Fibroblast of lung (primary cell): Measurements from ENCODE around the gene CACNA1F. TPM values are rescaled to one million over a fixed set of nuclear protein-coding genes. Genes with fewer than 3 reads are reported as not detected.

Experiments used
- DNase-seq, 2 donors: peaks; one replicate each; pipeline versions ENCODE4 v3.0.0 to v3.0.0-alpha.2; 2010; ENCODE audit warnings: low read depth in 2 of 2
- H2AFZ ChIP-seq: 2 replicates; pipeline ENCODE4 v1.5.1; 2012; ENCODE audit warnings: low read length, control low read depth, inconsistent platforms
- H3K27ac ChIP-seq: 2 replicates; pipeline ENCODE4 v1.5.1; 2011; ENCODE audit warnings: low read length, control low read depth; ENCODE audit not compliant: insufficient read depth
- H3K27me3 ChIP-seq: 2 replicates; pipeline ENCODE4 v1.5.1; 2011; ENCODE audit warnings: mild to moderate bottlenecking, low read length; ENCODE audit not compliant: control insufficient read depth, insufficient read depth
- H3K36me3 ChIP-seq: 2 replicates; pipeline ENCODE4 v1.5.1; 2011; ENCODE audit warnings: low read length; ENCODE audit not compliant: control insufficient read depth, insufficient read depth
- H3K4me1 ChIP-seq: 2 replicates; pipeline ENCODE4 v1.5.1; 2011; ENCODE audit warnings: low read length; ENCODE audit not compliant: control insufficient read depth, insufficient read depth; ENCODE audit errors: extremely low read depth
- H3K4me2 ChIP-seq: 2 replicates; pipeline ENCODE4 v1.5.1; 2011; ENCODE audit warnings: low read length, control low read depth; ENCODE audit not compliant: insufficient read depth; ENCODE audit errors: extremely low read depth
- H3K4me3 ChIP-seq, 4 experiments: fragments of 200-600 bp in 1 of 4; sonication (generic) in 1 of 4; replicated peaks in 1 of 4; 2 replicates each; pipeline ENCODE4 v1.5.1; 2011 to 2016; ENCODE audit warnings: low read length in 4 of 4, low read depth in 3 of 4, mild to moderate bottlenecking in 3 of 4, control low read depth in 2 of 4, inconsistent platforms in 1 of 4, mixed read lengths in 1 of 4; ENCODE audit not compliant: insufficient read depth in 1 of 4; ENCODE audit errors: control extremely low read depth in 1 of 4
- H3K79me2 ChIP-seq: 2 replicates; pipeline ENCODE4 v1.5.1; 2012; ENCODE audit warnings: mild to moderate bottlenecking, low read length, inconsistent platforms; ENCODE audit not compliant: control insufficient read depth, insufficient read depth
- H3K9ac ChIP-seq: 2 replicates; pipeline ENCODE4 v1.5.1; 2011; ENCODE audit warnings: mild to moderate bottlenecking, low read length, control low read depth; ENCODE audit not compliant: insufficient read depth
- H3K9me3 ChIP-seq: 2 replicates; pipeline ENCODE4 v1.5.1; 2012; ENCODE audit warnings: low read depth, low read length; ENCODE audit not compliant: control insufficient read depth, insufficient read depth
- H4K20me1 ChIP-seq: 2 replicates; pipeline ENCODE4 v1.5.1; 2011; ENCODE audit warnings: low read length; ENCODE audit not compliant: control insufficient read depth, insufficient read depth; ENCODE audit errors: extremely low read depth
- CTCF ChIP-seq, 2 donors: IDR thresholded peaks in 1 of 2; conservative IDR thresholded peaks in 1 of 2; 1 replicate in 1 of 2; 2 replicates in 1 of 2; pipeline ENCODE4 v1.5.1; 2011 to 2012; ENCODE audit warnings: low read length in 2 of 2, control low read depth in 1 of 2, inconsistent platforms in 1 of 2, low read depth in 1 of 2, mild to moderate bottlenecking in 1 of 2
- EZH2 ChIP-seq: IDR thresholded peaks from 2 replicates; pipeline ENCODE4 v1.5.1; 2012; ENCODE audit warnings: low read length, control low read depth, mild to moderate bottlenecking; ENCODE audit errors: missing control alignments
- polyA plus RNA-seq, 2 donors: library from polyadenylated mRNA; depleted of rRNA in 1 of 2; stranded (reverse) in 1 of 2; unstranded in 1 of 2; fragments of >200 nt; gene quantifications; 2 replicates each; pipeline ENCODE4 v1.2.1, GENCODE V29; 2011 to 2012; ENCODE audit warnings: missing spikeins in 1 of 2
- total RNA-seq: library from RNA; depleted of rRNA; stranded (reverse); fragments of >200 nt; gene quantifications from 2 replicates; pipeline ENCODE4 v1.2.1, GENCODE V29; 2014

CACNA1F gene
- total and polyA plus RNA-seq, 2 donors (not counting 1 experiment from before 2014, with no cell fraction given): 0.17 TPM; not detected in 1

DNA sequence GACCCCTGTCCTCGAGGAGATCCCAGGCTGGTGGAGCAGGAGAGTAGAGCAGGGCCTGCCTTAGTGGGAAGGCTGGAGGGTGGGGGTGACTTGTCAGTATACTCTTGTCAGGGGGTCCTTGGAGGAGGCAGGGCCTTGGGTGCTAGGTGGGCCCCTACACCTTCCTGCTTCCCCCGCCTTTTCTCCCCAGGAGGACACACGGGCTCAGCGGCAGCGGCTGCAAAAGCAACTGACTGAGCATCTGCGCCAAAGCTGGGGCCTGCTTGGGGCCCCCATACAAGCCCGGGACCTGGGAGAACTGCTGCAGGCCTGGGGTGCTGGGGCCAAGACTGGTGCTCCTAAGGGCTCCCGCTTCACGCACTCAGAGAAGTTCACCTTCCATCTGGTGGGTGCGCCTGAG lies 13.4 kb upstream of the CACNA1F start:
- no peak overlapping the region for H3K4me2 ChIP-seq
- H3K4me3 ChIP-seq: no peak overlapping the region
- H3K9ac ChIP-seq: no peak overlapping the region
- TF ChIP-seq EZH2: no peak
- no peak for TF ChIP-seq CTCF (conservative IDR thresholded peaks at IDR 0.05 in 1 of 2, IDR thresholded peaks at IDR 0.05 in 1 of 2; ENCODE audit: low read depth in 1 of 2, low read length in 2 of 2)
- no peaks in the 10 kb centered on the region for H3K4me1 ChIP-seq
- no peaks in the 10 kb centered on the region for H3K36me3 ChIP-seq
- no peak overlapping the region for H2AFZ ChIP-seq
- H4K20me1 ChIP-seq: no peaks in the 10 kb centered on the region
- no peak overlapping the region for H3K27ac ChIP-seq
- DNase-seq: no peak
- no peaks in the 10 kb centered on the region for H3K9me3 ChIP-seq
- H3K27me3 ChIP-seq: no peaks in the 10 kb centered on the region
- no peaks in the 10 kb centered on the region for H3K79me2 ChIP-seq

DNA sequence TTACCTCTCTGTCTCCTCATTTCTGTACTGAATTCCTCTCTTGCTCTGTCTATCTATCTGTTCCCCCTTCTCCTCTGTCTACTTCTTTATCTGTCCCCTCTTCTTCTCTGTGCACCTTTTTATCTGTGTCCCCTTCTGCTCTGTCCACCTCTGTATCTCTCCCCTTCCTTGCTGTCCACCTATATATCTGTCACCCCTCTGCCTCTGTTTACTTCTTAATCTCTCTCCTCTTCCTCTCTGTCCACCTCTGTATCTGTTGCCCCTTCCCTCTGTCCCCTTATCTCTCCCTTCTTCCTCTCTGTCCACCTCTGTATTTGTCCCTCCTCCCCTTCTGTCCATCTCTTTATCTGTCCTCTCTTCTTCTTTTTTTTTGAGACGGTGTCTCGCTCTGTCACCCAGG lies 11.1 kb upstream of the CACNA1F start:
- no peaks in the 10 kb centered on the region for H3K4me1 ChIP-seq
- no peaks in the 10 kb centered on the region for H3K36me3 ChIP-seq
- H3K79me2 ChIP-seq: no peaks in the 10 kb centered on the region
- H3K9ac ChIP-seq: no peak overlapping the region
- no peak overlapping the region for H3K4me2 ChIP-seq
- DNase-seq: no peak
- H3K27ac ChIP-seq: no peak overlapping the region
- H2AFZ ChIP-seq: no peak overlapping the region
- H3K4me3 ChIP-seq: no peak overlapping the region
- TF ChIP-seq CTCF (conservative IDR thresholded peaks at IDR 0.05 in 1 of 2, IDR thresholded peaks at IDR 0.05 in 1 of 2; ENCODE audit: low read depth in 1 of 2, low read length in 2 of 2) (no peak), EZH2 (no peak)
- no peaks in the 10 kb centered on the region for H3K9me3 ChIP-seq
- no peaks in the 10 kb centered on the region for H3K27me3 ChIP-seq
- H4K20me1 ChIP-seq: no peaks in the 10 kb centered on the region

DNA sequence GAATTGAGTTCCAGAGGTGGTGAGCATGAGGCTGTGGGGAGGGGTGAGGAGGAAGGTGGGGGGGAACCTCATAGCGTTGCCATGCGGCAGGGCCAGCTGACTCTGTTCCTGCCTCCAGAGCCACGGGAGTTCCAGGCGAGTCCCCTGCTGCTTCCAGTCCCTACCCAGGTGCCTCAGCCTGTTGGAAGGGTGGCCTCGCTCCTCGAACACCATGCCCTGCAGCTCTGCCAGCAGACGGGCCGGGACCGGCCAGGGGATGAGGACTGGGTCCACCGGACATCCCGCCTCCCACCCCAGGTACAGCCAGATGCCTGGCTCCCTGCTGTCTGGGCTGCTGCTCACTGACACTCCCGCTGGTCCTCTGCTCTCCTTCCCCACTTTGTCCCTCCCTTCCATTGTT lies 10.0 kb upstream of the CACNA1F start:
- TF ChIP-seq CTCF (conservative IDR thresholded peaks at IDR 0.05 in 1 of 2, IDR thresholded peaks at IDR 0.05 in 1 of 2; ENCODE audit: low read depth in 1 of 2, low read length in 2 of 2) (no peak), EZH2 (no peak)

More for the DNA sequence above, 10.0 kb upstream of the CACNA1F start:
- Histone ChIP-seq H2AFZ (no peak overlapping the region), H3K9me3 (no peaks in the 10 kb centered on the region), H3K36me3 (no peaks in the 10 kb centered on the region), H3K79me2 (no peaks in the 10 kb centered on the region), H3K9ac (no peak overlapping the region), H3K4me2 (no peak overlapping the region), H3K27ac (no peak overlapping the region), H3K4me3 (no peak overlapping the region), H3K4me1 (no peaks in the 10 kb centered on the region), H3K27me3 (no peaks in the 10 kb centered on the region), H4K20me1 (no peaks in the 10 kb centered on the region)
- no peak for DNase-seq
